HepG2 (cell line): ENCODE data around the gene KIAA0930. TPM values are rescaled to one million over a fixed set of nuclear protein-coding genes. Genes with fewer than 3 reads are reported as not detected.

Experiments used
- CC2D1A ChIP-seq: sonication (generic); formaldehyde crosslinking; IDR thresholded peaks from 2 replicates; pipeline ENCODE4 v1.8.1; 2023; ENCODE audit warnings: mild to moderate bottlenecking, missing genetic modification reagents
- CEBPB ChIP-seq: IDR thresholded peaks from 2 replicates; pipeline ENCODE4 v1.6.1; 2011; ENCODE audit warnings: low read depth, low read length, improper control_type of control experiment, borderline replicate concordance
- EP300 ChIP-seq, 3 experiments: sonication (generic) in 1 of 3; formaldehyde crosslinking in 1 of 3; IDR thresholded peaks; 2 replicates each; pipeline versions ENCODE4 v1.5.1 to v1.6.1; 2011 to 2020; ENCODE audit warnings: low read depth in 2 of 3, low read length in 2 of 3, borderline replicate concordance in 1 of 3, improper control_type of control experiment in 1 of 3, mild to moderate bottlenecking in 1 of 3, missing genetic modification reagents in 1 of 3, moderate library complexity in 1 of 3
- ESRRA ChIP-seq: sonication (generic); formaldehyde crosslinking; IDR thresholded peaks from 2 replicates; pipeline ENCODE4 v1.5.1; 2020; ENCODE audit warnings: mild to moderate bottlenecking, low read depth, missing genetic modification reagents
- HNF4G ChIP-seq, 2 experiments: sonication (generic) in 1 of 2; formaldehyde crosslinking in 1 of 2; IDR thresholded peaks; 2 replicates each; pipeline versions ENCODE4 v1.4.0 to v1.6.1; 2011 to 2020; ENCODE audit warnings: borderline replicate concordance in 2 of 2, low read depth in 2 of 2, mild to moderate bottlenecking in 2 of 2, low read length in 1 of 2, missing genetic modification reagents in 1 of 2, moderate library complexity in 1 of 2
- SIN3B ChIP-seq: fragments of 150-350 bp; IDR thresholded peaks from 2 replicates; pipeline ENCODE4 v1.6.1; 2014; ENCODE audit warnings: low read length
- THRA ChIP-seq: sonication (generic); formaldehyde crosslinking; IDR thresholded peaks from 2 replicates; pipeline ENCODE4 v1.4.0; 2020; ENCODE audit warnings: missing genetic modification reagents, borderline replicate concordance
- ZBTB38 ChIP-seq: sonication (generic); formaldehyde crosslinking; IDR thresholded peaks from 2 replicates; pipeline ENCODE4 v1.5.1; 2020; ENCODE audit warnings: mild to moderate bottlenecking, missing genetic modification reagents
- ZIK1 ChIP-seq: sonication (generic); formaldehyde crosslinking; IDR thresholded peaks from 2 replicates; pipeline ENCODE4 v1.5.0; 2020; ENCODE audit warnings: mild to moderate bottlenecking, low read depth, missing genetic modification reagents, borderline replicate concordance
- ZNF263 ChIP-seq: sonication (generic); formaldehyde crosslinking; IDR thresholded peaks from 2 replicates; pipeline ENCODE4 v1.4.0; 2020; ENCODE audit warnings: missing genetic modification reagents
- ZNF292 ChIP-seq: sonication (generic); formaldehyde crosslinking; IDR thresholded peaks from 2 replicates; pipeline ENCODE4 v1.8.1; 2022; ENCODE audit warnings: mild to moderate bottlenecking, low read depth, missing genetic modification reagents, borderline replicate concordance
- ZNF414 ChIP-seq: sonication (generic); formaldehyde crosslinking; IDR thresholded peaks from 2 replicates; pipeline ENCODE4 v1.5.0; 2020; ENCODE audit warnings: missing genetic modification reagents
- ZNF451 ChIP-seq: sonication (generic); formaldehyde crosslinking; IDR thresholded peaks from 2 replicates; pipeline ENCODE4 v1.5.0; 2020; ENCODE audit warnings: mild to moderate bottlenecking, missing genetic modification reagents
- ZNF589 ChIP-seq: sonication (generic); formaldehyde crosslinking; conservative IDR thresholded peaks from 2 replicates; pipeline ENCODE4 v1.8.0; 2022; ENCODE audit warnings: mild to moderate bottlenecking, moderate library complexity, missing genetic modification reagents
- ZNF772 ChIP-seq: sonication (generic); formaldehyde crosslinking; IDR thresholded peaks from 2 replicates; pipeline ENCODE4 v1.5.0; 2020; ENCODE audit warnings: mild to moderate bottlenecking, missing genetic modification reagents
- polyA plus RNA-seq, 8 experiments: library from polyadenylated mRNA; depleted of rRNA in 3 of 8; stranded (reverse) in 7 of 8; unstranded in 1 of 8; fragments of >200 nt; fragmentation: Illumina TruSeq in 4 of 8; extraction: Trizol in 4 of 8; gene quantifications; 2 replicates each; pipeline versions ENCODE4 v1.2.1 to v1.2.3, GENCODE V29; 2011 to 2016; ENCODE audit warnings: low read depth in 4 of 8, missing spikeins in 1 of 8, mixed read lengths in 1 of 8; ENCODE audit not compliant: insufficient read depth in 1 of 8
- total RNA-seq, 5 experiments: library from RNA; depleted of rRNA; stranded (reverse); fragments of >200 nt; fragmentation: Illumina TruSeq; extraction: Trizol; gene quantifications; 2 replicates each; pipeline ENCODE4 v1.2.3, GENCODE V29; 2016; ENCODE audit warnings: low read depth in 1 of 5
- TF ChIP-seq, protein P1 (sequence below), 2 experiments: sonication (generic) in 1 of 2; formaldehyde crosslinking in 1 of 2; IDR thresholded peaks; 2 replicates each; pipeline versions ENCODE4 v1.6.1 to v1.9.0; 2014 to 2022; ENCODE audit warnings: antibody characterized with exemption in 1 of 2, borderline replicate concordance in 1 of 2, inconsistent platforms in 1 of 2, low read depth in 1 of 2, missing genetic modification reagents in 1 of 2

KIAA0930 gene
- total and polyA plus RNA-seq, 2 of the 13 experiments (the other 11 are each of a cell fraction or from before 2014, with no cell fraction given), result 27.0 to 38.2 TPM

DNA sequence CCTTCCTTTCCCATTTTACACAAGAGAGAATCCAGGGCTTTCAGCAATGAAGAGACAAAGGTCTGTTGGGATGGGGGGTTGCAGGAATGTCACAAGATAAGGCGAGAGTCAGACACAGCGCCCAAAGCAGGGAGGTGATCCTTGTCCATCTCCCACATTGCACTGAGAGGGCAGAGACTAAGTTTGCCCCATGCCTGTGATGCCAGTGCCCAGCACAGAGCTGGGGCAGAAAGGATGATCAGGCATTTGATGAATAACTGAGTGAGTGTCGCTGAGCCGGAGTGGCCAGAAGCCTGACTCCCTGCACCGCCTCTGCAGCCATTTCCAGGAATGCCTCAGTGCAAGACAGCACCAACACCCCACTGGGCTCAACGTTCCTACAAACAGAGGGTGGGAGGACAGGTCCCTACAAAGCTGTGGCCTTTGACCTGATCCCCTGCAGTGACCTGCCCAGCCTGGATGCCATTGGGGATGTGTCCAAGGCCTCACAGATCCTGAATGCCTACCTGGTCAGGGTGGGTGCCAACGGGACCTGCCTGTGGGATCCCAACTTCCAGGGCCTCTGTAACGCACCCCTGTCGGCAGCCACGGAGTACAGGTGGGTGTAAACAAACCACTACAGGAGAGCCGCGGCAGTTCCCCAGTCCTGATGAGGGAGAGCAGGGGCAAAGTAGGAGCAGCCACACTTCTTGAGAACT is 46.3 kb upstream of the KIAA0930 start (continued):
- TF ChIP-seq EP300 (IDR thresholded peaks at IDR 0.05; ENCODE audit: low read depth in 2 of 2, low read length in 2 of 2) (peak in 1 of 2 experiments; percentile 69; a peak in 2 of 4 replicates), EP300 (CRISPR knock-in tag; IDR thresholded peaks at IDR 0.05; ENCODE audit: borderline replicate concordance) (peak; percentile 1; the same call in 1 of the 2 replicates), ZNF414 (CRISPR knock-in tag) (0 out of 2 replicates have a peak, but pooled peaks have one; percentile 57), ESRRA (CRISPR knock-in tag) (0 out of 2 replicates have a peak, but pooled peaks have one; percentile 46), ZIK1 (0 out of 2 replicates have a peak, but pooled peaks have one; percentile 22), CC2D1A (CRISPR knock-in tag) (no peak), ZNF589 (CRISPR knock-in tag) (peak; percentile 56; the same call in 1 of the 2 replicates), ZNF263 (CRISPR knock-in tag) (peak; percentile 51; the same call in 1 of the 2 replicates), ZNF292 (CRISPR knock-in tag) (0 out of 2 replicates have a peak, but pooled peaks have one; percentile 43), CEBPB (0 out of 2 replicates have a peak, but pooled peaks have one; percentile 7), ZBTB38 (CRISPR knock-in tag) (peak; percentile 20), ZNF451 (no peak), HNF4G (IDR thresholded peaks at IDR 0.05; ENCODE audit: borderline replicate concordance, low read depth, low read length) (peak; percentile 77), HNF4G (CRISPR knock-in tag; IDR thresholded peaks at IDR 0.05; ENCODE audit: borderline replicate concordance, low read depth) (0 out of 2 replicates have a peak, but pooled peaks have one; percentile 19), ZNF772 (CRISPR knock-in tag) (0 out of 2 replicates have a peak, but pooled peaks have one; percentile 58), SIN3B (no peak), THRA (peak; percentile 69; the same call in 1 of the 2 replicates)
- TF ChIP-seq, protein P1, sequence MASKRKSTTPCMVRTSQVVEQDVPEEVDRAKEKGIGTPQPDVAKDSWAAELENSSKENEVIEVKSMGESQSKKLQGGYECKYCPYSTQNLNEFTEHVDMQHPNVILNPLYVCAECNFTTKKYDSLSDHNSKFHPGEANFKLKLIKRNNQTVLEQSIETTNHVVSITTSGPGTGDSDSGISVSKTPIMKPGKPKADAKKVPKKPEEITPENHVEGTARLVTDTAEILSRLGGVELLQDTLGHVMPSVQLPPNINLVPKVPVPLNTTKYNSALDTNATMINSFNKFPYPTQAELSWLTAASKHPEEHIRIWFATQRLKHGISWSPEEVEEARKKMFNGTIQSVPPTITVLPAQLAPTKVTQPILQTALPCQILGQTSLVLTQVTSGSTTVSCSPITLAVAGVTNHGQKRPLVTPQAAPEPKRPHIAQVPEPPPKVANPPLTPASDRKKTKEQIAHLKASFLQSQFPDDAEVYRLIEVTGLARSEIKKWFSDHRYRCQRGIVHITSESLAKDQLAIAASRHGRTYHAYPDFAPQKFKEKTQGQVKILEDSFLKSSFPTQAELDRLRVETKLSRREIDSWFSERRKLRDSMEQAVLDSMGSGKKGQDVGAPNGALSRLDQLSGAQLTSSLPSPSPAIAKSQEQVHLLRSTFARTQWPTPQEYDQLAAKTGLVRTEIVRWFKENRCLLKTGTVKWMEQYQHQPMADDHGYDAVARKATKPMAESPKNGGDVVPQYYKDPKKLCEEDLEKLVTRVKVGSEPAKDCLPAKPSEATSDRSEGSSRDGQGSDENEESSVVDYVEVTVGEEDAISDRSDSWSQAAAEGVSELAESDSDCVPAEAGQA (IDR thresholded peaks at IDR 0.05; ENCODE audit: low read depth), result no peak
- TF ChIP-seq, protein P1 (CRISPR knock-in tag; IDR thresholded peaks at IDR 0.05; ENCODE audit: borderline replicate concordance), result no peak
